Fibroblast of pulmonary artery (primary cell): ENCODE data around the gene THADA.

Experiments used
- DNase-seq: peaks from one replicate; pipeline ENCODE4 v3.0.0-alpha.2; 2010; ENCODE audit warnings: low read depth
- H3K4me3 ChIP-seq: replicated peaks from 2 replicates; pipeline ENCODE4 v1.5.1; 2011; ENCODE audit warnings: low read depth, mild to moderate bottlenecking, control low read depth, low read length, moderate library complexity
- CTCF ChIP-seq: IDR thresholded peaks from 2 replicates; pipeline ENCODE4 v1.5.1; 2011; ENCODE audit warnings: mild to moderate bottlenecking, control low read depth, low read length, inconsistent platforms; ENCODE audit errors: missing control alignments

THADA gene

GRCh38 chr2:43488737-43489136, 107.1 kb downstream of the THADA start:
- no peak for TF ChIP-seq CTCF
- DNase-seq, result no peak

DNA sequence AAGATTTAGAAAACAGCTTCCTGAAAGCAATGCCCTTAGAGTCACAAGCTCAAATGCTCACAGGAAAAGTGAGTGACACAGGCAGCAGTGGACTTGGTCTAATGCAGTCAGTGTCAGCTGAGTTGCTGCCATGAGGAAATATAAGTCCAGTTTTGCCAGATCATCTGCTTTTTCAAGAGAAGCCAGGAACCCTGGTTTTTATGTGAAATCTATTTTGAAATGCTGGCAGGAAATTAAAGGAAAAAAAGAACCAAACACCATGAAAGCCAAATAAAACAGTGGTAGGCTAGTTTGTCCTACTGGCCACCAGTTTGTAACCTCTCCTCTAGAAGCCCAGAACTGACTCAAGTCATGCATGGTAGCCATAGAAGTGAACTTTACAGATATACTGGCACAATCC, 109.2 kb downstream of the THADA start:
- H3K4me3 ChIP-seq, result no peak overlapping the region
- DNase-seq, result no peak
- no peak for TF ChIP-seq CTCF

More at GRCh38 chr2:43488737-43489136, 107.1 kb downstream of the THADA start:
- H3K4me3 ChIP-seq, result no peak overlapping the region

DNA sequence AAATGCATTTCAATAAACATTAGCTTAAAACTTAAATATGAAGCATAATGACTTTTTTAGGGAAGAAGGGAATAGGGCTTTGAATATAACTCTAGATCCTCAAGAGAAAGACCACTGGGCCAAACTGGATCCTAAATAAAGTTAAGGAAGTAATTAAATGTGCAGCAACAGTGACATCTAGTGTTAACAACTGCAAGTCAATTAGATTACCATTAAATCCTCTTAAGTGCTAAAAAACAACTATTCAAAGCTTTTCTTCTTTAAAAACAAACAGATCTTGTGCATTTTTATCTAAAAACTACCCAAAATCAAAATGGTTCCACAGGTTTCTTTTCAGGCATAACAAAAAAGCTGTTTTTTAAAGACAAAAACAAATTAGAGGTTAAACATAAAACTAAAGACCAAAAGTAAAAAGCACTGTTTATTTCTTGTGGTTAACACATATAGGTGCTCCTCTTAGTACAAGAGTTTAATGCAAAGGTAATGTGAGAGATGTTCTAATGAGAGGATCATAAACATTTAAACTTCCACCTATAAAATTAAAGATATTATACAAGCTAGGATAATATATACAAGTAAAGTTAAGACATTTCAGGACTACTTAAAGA, 111.4 kb downstream of the THADA start:
- H3K4me3 ChIP-seq, result no peak overlapping the region
- DNase-seq, result peak; percentile 95
- TF ChIP-seq CTCF, result peak; percentile 51

DNA sequence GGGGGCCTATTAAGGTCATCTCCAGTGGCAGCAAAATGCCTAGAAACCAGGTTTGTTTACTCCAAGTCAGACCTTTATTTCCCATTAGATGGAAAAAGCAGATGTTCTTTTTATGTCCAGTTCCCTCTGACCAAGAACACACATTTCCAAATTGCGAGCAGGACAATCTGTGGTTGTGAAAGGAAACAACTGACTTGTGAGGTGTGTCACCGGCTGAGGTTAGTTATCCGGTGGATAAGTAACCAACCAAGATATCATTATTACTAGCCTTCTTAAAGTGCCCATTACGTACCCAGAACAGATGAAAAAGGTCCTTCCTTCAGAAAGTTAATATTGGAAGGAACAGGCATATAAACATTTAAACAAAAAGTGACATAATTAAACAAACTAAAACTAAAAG, 112.9 kb downstream of the THADA start:
- peak; percentile 75 for DNase-seq
- no peak overlapping the region for H3K4me3 ChIP-seq
- TF ChIP-seq CTCF, result no peak

DNA sequence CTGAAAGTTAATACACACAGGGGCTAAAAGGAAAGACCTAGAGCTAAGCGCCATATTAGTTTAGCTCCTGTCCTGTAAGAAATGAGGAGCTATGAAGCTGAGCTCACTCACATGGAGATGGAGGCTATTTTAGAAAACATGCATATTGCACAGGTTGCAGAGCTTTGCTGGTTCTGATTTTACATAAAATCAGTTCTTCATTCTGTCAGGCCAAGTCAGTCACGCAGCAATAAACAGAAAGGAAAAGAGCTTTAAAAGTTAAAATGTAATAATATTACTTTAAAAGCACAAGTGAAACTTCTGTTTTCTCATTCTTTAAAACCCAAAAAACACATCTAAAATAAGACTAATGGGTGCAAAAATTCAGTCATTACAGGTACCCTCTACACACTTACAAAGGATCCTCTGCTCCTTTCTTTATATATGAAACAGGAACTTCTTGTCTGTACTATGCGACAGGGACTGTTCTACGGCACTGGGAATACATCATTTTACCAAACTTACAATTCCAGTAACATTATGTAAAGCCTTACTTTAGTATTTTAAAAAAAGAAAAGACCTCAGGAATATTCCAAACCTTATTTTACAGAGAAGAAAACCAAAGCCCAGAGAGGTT, 113.8 kb downstream of the THADA start:
- no peak for DNase-seq
- no peak overlapping the region for H3K4me3 ChIP-seq
- TF ChIP-seq CTCF, result no peak

DNA sequence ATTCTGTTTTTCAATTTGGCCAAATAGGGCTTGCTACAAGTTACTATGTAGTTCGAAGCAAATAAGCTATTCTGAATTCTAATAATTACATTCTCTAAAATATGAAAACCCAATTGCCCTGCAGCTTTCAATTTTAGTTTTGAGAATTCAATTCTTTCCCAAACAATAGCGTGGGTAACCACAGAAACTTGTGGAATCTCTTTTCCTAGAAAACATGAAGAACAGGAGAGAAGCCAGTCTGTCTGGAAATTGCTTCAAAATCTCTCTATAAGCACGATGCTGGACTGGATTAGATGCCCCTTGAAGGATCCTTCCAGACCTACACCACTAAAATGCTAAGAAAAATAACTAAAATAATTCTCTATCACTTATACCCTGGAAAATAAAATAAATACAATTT, 115.0 kb downstream of the THADA start:
- no peak for DNase-seq
- H3K4me3 ChIP-seq, result no peak overlapping the region
- no peak for TF ChIP-seq CTCF
